Measurements from ENCODE around the gene C20orf202. TPM values are rescaled to one million over a fixed set of nuclear protein-coding genes. Genes with fewer than 3 reads are reported as not detected.
"Not testable (repeated sequence)": the region's sequence is repeated elsewhere in the genome, so short reads cannot be mapped to it uniquely, and the experiment has no call there.

Gene C20orf202
- polyA plus RNA-seq, 1 donor = 0.39 TPM

DNA sequence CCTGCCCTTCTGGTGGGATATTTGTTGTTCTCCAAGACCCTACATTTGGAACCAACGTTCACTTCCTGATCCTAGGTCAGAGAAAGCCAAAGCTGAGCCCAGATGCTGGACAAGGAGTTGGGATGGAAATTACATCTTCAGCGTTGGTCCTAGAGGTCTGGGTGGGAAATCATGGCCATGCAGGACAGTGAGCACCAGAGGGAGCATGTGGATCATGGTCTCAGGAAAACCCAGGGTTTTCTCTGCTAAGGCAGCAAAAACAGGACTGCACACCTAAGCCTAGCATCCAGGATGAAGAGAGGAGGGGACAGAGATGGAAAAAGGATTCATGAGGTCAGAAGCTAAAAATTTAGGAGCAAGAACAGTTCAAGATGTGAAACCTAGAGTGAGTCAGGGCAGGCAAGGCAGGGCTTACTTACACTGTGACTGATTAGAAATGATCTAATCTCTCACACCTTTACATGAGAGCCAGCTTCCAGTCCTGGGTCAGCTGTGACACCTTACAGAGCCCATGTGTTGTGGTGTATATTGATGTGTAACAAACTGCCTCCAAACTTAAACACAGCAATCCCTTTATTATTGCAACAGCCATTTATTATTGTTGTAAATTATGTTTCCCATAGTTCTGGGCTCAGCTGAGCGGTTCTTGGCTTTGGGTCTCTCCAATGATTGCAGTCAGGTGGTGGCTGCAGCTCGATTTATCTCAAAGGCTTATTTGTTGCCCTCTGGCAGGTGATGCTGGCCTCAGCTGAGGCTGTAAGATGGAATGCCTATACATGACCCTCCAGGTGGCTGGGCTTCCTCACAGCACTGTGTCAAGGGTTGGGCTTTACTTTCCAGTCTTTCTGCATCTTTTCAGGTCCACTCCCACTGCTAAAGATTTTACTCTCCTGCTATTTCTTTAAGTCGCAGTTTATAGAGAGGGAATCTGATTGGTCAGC is 6.5 kb downstream of the C20orf202 start:
- no peak for DNase-seq (ENCODE audit: low read depth)

DNA sequence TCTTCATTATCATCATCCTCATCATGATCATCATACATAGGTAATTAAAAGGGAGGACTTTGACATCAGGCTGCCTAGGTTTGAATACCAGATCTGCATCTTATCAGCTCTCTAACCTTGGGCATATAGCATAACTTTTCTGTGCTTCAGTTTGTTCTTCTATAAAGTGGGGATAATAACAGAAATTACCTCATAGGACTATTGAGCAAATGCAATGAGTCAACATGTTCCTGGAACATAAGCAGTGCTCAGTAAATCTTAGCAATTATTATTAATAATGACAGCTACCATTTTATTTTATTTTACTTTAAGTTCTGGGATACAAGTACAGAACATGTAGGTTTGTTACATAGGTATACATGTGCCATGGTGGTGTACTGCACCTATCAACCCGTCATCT is 7.2 kb downstream of the C20orf202 start:
- DNase-seq (ENCODE audit: low read depth) = no peak

- no peak for DNase-seq (ENCODE audit: low read depth)
Measured at GRCh38 chr20:1212023-1212422, 8.8 kb downstream of the C20orf202 start.

DNA sequence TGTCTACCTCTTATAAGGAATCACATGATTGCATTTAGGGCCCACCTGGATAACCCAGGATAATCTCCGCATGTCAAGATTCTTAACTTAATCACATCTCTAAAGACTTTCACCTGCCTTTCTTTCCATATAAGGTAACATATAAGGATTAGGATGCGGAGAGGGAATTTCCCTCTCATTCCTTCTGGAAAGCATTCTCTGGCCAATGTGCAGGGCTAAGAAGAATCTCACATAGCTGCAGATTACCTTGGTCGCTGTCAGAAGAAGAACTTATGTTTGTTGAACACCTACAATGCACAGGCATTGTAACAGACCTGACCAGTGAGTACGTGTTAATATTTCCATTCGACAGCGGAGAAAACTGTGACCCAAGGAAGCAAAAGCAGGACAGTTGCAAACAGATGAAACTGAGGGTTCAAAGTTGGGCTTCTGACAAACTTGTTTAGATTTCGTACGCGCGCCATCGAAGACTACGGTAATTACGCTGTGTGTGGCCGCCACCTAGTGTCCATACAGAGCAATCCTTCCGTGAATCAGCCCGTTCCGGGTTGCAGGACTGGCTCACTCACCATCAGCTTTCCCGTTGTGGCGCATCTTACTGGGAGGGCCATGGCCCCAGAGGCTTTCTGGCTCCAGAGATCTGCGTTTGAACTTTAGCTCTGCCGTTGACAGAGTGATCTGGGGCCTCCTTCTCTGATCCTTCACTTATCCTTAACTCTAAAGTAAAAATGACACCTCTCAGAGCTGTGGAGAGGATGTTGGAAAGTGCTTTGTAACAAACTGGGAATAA is 9.5 kb downstream of the C20orf202 start:
- DNase-seq (ENCODE audit: low read depth) = peak; percentile 17

DNA sequence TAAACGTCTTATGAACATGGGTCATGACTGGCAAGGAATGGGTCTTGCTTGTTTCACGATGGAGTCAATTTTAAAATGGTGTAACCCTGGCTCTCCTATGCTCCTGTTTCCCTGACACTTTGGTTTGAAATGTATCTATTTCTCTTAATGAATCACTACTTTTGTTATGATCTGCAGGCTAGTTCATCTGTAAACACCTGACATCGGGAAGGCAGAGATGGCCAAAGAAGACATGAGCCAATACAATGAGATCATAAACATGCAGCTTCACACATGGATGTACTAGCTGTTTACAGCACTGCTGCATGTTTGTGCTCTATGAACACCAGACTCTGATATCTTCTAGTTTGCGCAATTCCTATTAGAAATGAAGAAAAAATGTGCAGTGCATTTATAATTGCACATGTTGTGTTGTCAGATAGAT is 11.6 kb downstream of the C20orf202 start:
- no peak for DNase-seq (ENCODE audit: low read depth)

DNA sequence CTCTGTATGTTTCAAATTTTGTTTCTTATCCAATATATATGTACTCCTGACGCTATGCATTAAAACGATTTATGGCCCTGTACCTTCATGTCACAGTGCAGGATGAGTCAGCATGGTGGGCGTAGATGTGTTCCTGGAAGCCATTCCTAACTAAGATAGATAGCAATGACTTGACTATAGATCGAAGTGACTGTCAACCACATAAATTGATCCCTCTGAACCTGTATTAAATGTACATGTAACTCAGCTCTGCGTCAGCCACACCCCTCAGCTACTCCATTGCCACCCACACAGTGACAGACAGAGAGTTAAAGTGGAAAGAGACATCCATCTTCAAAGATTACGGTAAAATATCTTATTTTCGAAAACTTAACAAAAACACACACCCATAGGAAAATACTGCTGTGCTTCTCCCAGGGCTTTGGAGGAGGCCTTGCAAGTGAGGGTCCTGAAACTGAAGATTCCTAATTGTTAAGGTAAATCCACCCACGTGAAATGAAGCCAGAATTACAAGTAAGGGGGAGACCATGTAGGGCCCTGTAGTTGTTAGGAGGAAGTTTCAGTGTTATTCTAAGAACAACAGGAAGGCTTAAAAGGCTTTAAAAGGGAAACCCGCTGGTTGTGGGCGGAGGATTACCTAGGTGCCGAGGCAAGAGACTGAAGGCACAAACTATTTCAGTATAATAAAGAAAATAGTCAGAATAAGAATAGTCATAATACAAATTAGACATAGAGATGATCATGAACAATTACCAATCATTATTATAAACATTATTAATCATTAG is 12.3 kb downstream of the C20orf202 start:
- no peak for DNase-seq (ENCODE audit: low read depth)

GRCh38 chr20:1216527-1217427 is 13.5 kb downstream of the C20orf202 start:
- DNase-seq (ENCODE audit: low read depth) = not testable (repeated sequence)

DNA sequence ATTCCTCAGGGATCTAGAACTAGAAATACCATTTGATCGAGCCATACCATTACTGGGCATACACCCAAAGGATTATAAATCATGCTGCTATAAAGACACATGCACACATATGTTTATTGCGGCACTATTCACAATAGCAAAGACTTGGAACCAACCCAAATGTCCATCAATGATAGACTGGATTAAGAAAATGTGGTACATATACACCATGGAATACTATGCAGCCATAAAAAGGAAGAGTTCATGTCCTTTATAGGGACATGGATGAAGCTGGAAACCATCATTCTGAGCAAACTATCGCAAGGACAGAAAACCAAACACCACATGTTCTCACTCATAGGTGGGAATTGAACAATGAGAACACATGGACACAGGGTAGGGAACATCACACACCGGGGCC is 19.5 kb downstream of the C20orf202 start:
- DNase-seq (ENCODE audit: low read depth) = not testable (repeated sequence)

DNA sequence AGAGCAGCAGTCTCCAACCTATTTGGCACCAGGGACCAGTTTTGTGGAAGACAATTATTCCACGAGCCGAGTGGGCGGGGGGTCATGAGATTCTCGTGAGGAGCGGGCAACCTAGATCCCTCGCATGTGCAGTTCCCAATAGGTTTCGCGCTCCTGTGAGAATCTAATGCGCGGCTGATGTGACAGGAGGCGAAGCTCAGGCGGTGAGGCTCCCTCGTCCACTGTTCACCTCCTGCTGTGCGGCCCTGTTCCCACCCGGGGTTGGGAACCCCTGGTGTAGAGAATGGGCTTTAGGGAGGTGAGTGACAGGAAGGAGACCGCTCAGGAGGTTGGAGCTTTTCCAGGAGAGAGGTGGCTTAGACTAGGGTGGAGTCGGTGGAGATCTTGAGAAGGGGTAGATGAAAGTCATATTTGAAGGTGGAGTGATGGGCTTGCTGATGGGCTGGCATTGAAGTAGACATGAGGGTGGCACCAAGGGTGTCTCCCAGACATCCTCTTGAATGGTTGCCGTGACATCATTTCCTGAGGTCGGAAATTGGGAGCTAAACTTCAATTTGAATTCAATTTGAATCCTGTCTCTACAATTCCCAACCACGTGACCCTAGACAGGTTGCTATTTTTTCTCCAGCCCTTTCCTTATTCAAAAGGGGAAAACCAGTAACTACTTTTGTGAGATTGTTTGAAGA is 21.1 kb downstream of the C20orf202 start:
- no peak for DNase-seq (ENCODE audit: low read depth)

- DNase-seq (ENCODE audit: low read depth) = no peak
Measured at GRCh38 chr20:1225263-1225782, 22.1 kb downstream of the C20orf202 start.

- no peak for DNase-seq (ENCODE audit: low read depth)
Measured at GRCh38 chr20:1225783-1226654, 22.8 kb downstream of the C20orf202 start, which contains the start of gene RAD21L1. RAD21L1 (plus strand) TSS chr20:1226044; CDS start chr20:1228454, 2,410 bp downstream.

GRCh38 chr20:1229541-1229940 is 26.3 kb downstream of the C20orf202 start:
- no peak for DNase-seq (ENCODE audit: low read depth)

GRCh38 chr20:1232286-1233111 is 29.2 kb downstream of the C20orf202 start:
- no peak for DNase-seq (ENCODE audit: low read depth)

- DNase-seq (ENCODE audit: low read depth) = no peak
Measured at GRCh38 chr20:1240549-1240948, 37.3 kb downstream of the C20orf202 start.

DNA sequence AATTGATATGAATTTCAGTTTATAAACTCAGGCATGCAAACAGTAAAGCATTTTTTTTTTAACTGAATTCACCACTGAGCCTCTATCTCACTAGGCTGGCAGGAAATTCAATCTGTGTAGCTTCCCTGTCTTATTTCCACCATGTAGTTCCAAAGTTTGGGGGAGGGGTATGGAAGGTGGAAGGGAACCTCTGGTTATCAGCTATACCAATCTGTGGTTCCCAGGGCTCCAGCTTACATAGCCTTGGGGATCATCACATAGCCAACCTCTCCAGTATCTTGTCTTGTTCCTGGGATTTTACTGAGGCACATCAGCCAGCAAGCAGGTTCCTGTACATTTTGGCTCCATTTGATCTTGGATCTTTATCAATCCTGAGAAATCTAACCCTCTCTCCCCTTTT is 38.2 kb downstream of the C20orf202 start:
- no peak for DNase-seq (ENCODE audit: low read depth)

DNA sequence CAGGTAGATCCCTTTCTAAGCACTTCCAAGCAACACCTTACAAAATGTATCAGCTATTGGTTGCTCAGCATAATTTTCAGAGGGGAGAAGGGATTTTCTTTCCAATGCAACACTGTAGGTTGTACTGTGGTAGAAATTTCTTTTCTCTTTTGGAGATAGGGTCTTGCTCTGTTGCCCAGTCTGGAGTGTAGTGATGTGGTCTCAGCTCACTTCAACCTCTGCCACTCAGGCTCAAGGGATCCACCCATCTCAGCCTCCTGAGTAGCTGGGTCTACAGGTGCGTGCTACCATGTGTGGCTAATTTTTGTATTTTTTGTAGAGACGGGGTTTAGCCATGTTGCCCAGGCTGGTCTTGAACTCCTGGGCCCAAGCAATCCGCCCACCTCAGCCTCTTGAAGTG is 38.8 kb downstream of the C20orf202 start:
- DNase-seq (ENCODE audit: low read depth) = no peak

DNA sequence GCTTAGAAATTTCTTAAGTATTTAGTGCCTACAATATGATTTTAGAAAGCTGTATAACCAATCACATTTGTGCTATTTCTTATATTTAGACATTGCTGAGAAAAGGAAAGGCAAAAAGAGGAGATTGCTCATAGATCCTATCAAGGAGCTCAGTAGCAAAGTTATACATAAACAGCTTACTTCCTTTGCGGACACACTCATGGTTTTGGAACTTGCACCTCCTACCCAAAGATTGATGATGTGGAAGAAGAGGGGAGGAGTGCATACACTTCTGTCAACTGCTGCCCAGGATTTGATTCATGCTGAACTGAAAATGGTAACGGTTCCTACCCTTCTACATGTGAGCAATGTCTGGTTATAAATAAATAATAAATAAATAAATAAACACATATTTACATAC is 39.3 kb downstream of the C20orf202 start:
- DNase-seq (ENCODE audit: low read depth) = no peak

- DNase-seq (ENCODE audit: low read depth) = no peak
Measured at GRCh38 chr20:1245578-1245977, 42.3 kb downstream of the C20orf202 start.

Data from forelimb muscle (tissue), 1 donor.